CD4-positive, alpha-beta T cell treated with Interleukin-15 for 1 hour (primary cell): Measurements from ENCODE around the gene RBBP4.

Experiments used
- DNase-seq: peaks from one replicate; pipeline ENCODE4 v3.0.0-alpha.2; 2020

Gene RBBP4

GRCh38 chr1:32727876-32728275 is 76.9 kb downstream of the RBBP4 start:
- no peak for DNase-seq

- DNase-seq = no peak
Observed at GRCh38 chr1:32728413-32729077, 77.5 kb downstream of the RBBP4 start.

- no peak for DNase-seq
Observed at GRCh38 chr1:32729254-32730046, 78.4 kb downstream of the RBBP4 start.

GRCh38 chr1:32733582-32734321 is 82.7 kb downstream of the RBBP4 start:
- DNase-seq = no peak
